ENCODE results near the gene MICAL3.
"Not testable (repeated sequence)": the region's sequence is repeated elsewhere in the genome, so short reads cannot be mapped to it uniquely, and the experiment has no call there.

MICAL3 gene

GRCh38 chr22:17880020-17880419 lies 144.3 kb downstream of the MICAL3 start:
- DNase-seq (ENCODE audit: extremely low spot score) = no peak
- CTCF ChIA-PET = interaction anchor here (0.7 kb wide), 1 partner anchor 12 kb away, joined by 3 read pairs; no protein-coding TSS in a partner anchor
- no peak for TF ChIP-seq FOXM1 (IDR thresholded peaks at IDR 0.05; ENCODE audit: borderline replicate concordance)
- no peak for TF ChIP-seq BHLHE40 (IDR thresholded peaks at IDR 0.05; ENCODE audit: borderline replicate concordance)
- TF ChIP-seq SP1 (IDR thresholded peaks at IDR 0.05) = no peak
- no peak for TF ChIP-seq ARNT (IDR thresholded peaks at IDR 0.05)
- TF ChIP-seq ZNF384 (IDR thresholded peaks at IDR 0.05) = no peak
- no peak for TF ChIP-seq NFRKB (IDR thresholded peaks at IDR 0.05)
- TF ChIP-seq ELF4 (IDR thresholded peaks at IDR 0.05) = no peak
- no peak for TF ChIP-seq LEF1 (IDR thresholded peaks at IDR 0.05; ENCODE audit: borderline replicate concordance)
- no peak for TF ChIP-seq PKNOX1 (IDR thresholded peaks at IDR 0.05)
- TF ChIP-seq HDGF (IDR thresholded peaks at IDR 0.05; ENCODE audit: borderline replicate concordance) = no peak
- no peak for TF ChIP-seq FOXK2 (IDR thresholded peaks at IDR 0.05)
- POLR2A ChIA-PET = no interaction called here

GRCh38 chr22:17878941-17879340 lies 145.4 kb downstream of the MICAL3 start:
- ChIA-PET CTCF (interaction anchor here (0.6 kb wide), 1 partner anchor 59 kb away, joined by 3 read pairs; no protein-coding TSS in a partner anchor), POLR2A (no interaction called here)
- DNase-seq (ENCODE audit: extremely low spot score) = no peak
- TF ChIP-seq L3MBTL2 (conservative IDR thresholded peaks at IDR 0.05) = no peak
- TF ChIP-seq PKNOX1 (IDR thresholded peaks at IDR 0.05) = no peak
- TF ChIP-seq FOXM1 (IDR thresholded peaks at IDR 0.05; ENCODE audit: borderline replicate concordance) = no peak
- TF ChIP-seq ARNT (IDR thresholded peaks at IDR 0.05) = no peak

GRCh38 chr22:17878186-17878694 lies 146.1 kb downstream of the MICAL3 start:
- POLR2A ChIA-PET = no interaction called here
- CTCF ChIA-PET = interaction anchor here (0.6 kb wide), 1 partner anchor 58 kb away, joined by 3 read pairs; no protein-coding TSS in a partner anchor
- no peak for TF ChIP-seq HDGF (IDR thresholded peaks at IDR 0.05; ENCODE audit: borderline replicate concordance)
- TF ChIP-seq CTBP1 (IDR thresholded peaks at IDR 0.05; ENCODE audit: borderline replicate concordance) = no peak
- no peak for TF ChIP-seq LEF1 (IDR thresholded peaks at IDR 0.05; ENCODE audit: borderline replicate concordance)
- no peak for TF ChIP-seq FOXA1 (IDR thresholded peaks at IDR 0.05)
- TF ChIP-seq SP1 (IDR thresholded peaks at IDR 0.05) = no peak
- no peak for TF ChIP-seq ARNT (IDR thresholded peaks at IDR 0.05)
- TF ChIP-seq BHLHE40 (IDR thresholded peaks at IDR 0.05; ENCODE audit: borderline replicate concordance) = no peak
- no peak for TF ChIP-seq ZNF384 (IDR thresholded peaks at IDR 0.05)
- TF ChIP-seq SUZ12 (IDR thresholded peaks at IDR 0.05) = no peak
- TF ChIP-seq PKNOX1 (IDR thresholded peaks at IDR 0.05) = no peak
- no peak for TF ChIP-seq ELF4 (IDR thresholded peaks at IDR 0.05)
- no peak for TF ChIP-seq L3MBTL2 (conservative IDR thresholded peaks at IDR 0.05)
- TF ChIP-seq NFRKB (IDR thresholded peaks at IDR 0.05) = no peak
- no peak for TF ChIP-seq TARDBP (IDR thresholded peaks at IDR 0.05)
- no peak for TF ChIP-seq FOXK2 (IDR thresholded peaks at IDR 0.05)
- no peak for TF ChIP-seq FOXM1 (IDR thresholded peaks at IDR 0.05; ENCODE audit: borderline replicate concordance)
- DNase-seq (ENCODE audit: extremely low spot score) = no peak

GRCh38 chr22:17876878-17877855 lies 147.2 kb downstream of the MICAL3 start:
- CTCF ChIA-PET = interaction anchor here (0.6 to 1.4 kb wide), 2 partner anchors 12 to 782 kb away, joined by 3 to 5 read pairs; no protein-coding TSS in a partner anchor
- DNase-seq (ENCODE audit: extremely low spot score); POLR2A ChIA-PET: not testable (repeated sequence)

GRCh38 chr22:17876306-17876831 lies 148.0 kb downstream of the MICAL3 start:
- DNase-seq (ENCODE audit: extremely low spot score) = no peak
- POLR2A ChIA-PET = interaction anchor here (0.8 kb wide), 1 partner anchor 273 kb away, joined by 3 read pairs; no protein-coding TSS in a partner anchor
- no peak for TF ChIP-seq FOXK2 (IDR thresholded peaks at IDR 0.05)
- TF ChIP-seq PKNOX1 (IDR thresholded peaks at IDR 0.05) = no peak
- TF ChIP-seq ELF4 (IDR thresholded peaks at IDR 0.05) = no peak
- no peak for TF ChIP-seq SP1 (IDR thresholded peaks at IDR 0.05)
- no peak for TF ChIP-seq TARDBP (IDR thresholded peaks at IDR 0.05)
- TF ChIP-seq L3MBTL2 (conservative IDR thresholded peaks at IDR 0.05) = no peak
- no peak for TF ChIP-seq SUZ12 (IDR thresholded peaks at IDR 0.05)
- TF ChIP-seq NFRKB (IDR thresholded peaks at IDR 0.05) = no peak
- no peak for TF ChIP-seq LEF1 (IDR thresholded peaks at IDR 0.05; ENCODE audit: borderline replicate concordance)
- no peak for TF ChIP-seq FOXM1 (IDR thresholded peaks at IDR 0.05; ENCODE audit: borderline replicate concordance)
- no peak for TF ChIP-seq ZNF384 (IDR thresholded peaks at IDR 0.05)
- TF ChIP-seq BHLHE40 (IDR thresholded peaks at IDR 0.05; ENCODE audit: borderline replicate concordance) = no peak
- TF ChIP-seq CTBP1 (IDR thresholded peaks at IDR 0.05; ENCODE audit: borderline replicate concordance) = no peak
- CTCF ChIA-PET = interaction anchor here (1.4 kb wide), 1 partner anchor 13 kb away, joined by 5 read pairs; no protein-coding TSS in a partner anchor
